Transverse colon (tissue), 4 donors: ENCODE results near the gene MRGPRD. TPM values are rescaled to one million over a fixed set of nuclear protein-coding genes. Genes with fewer than 3 reads are reported as not detected.

ENCODE experiments used
- DNase-seq: peaks from one replicate; pipeline ENCODE4 v3.0.0-alpha.2; 2019
- H3K27ac ChIP-seq, 4 donors: fragments of 200-600 bp; sonication (generic); 2 replicates each; pipeline ENCODE4 v1.5.1; 2016 to 2018; ENCODE audit warnings: inconsistent platforms in 4 of 4
- H3K27me3 ChIP-seq: fragments of 200-600 bp; sonication (generic); 2 replicates; pipeline ENCODE4 v1.5.1; 2017; ENCODE audit warnings: inconsistent platforms
- H3K36me3 ChIP-seq, 4 donors: fragments of 200-600 bp; sonication (generic); 2 replicates each; pipeline ENCODE4 v1.5.1; 2017 to 2019; ENCODE audit warnings: inconsistent platforms in 4 of 4
- H3K4me1 ChIP-seq, 4 donors: fragments of 200-600 bp; sonication (generic); 2 replicates each; pipeline ENCODE4 v1.5.1; 2017 to 2020; ENCODE audit warnings: inconsistent platforms in 4 of 4
- H3K4me3 ChIP-seq, 4 donors: fragments of 200-600 bp; sonication (generic); 1 replicate in 1 of 4; 2 replicates in 3 of 4; pipeline versions ENCODE4 v1.5.1 to v1.6.1; 2017 to 2019; ENCODE audit warnings: inconsistent platforms in 4 of 4
- H3K9me3 ChIP-seq, 2 donors: fragments of 200-600 bp; sonication (generic); 2 replicates each; pipeline ENCODE4 v1.5.1; 2017 to 2019; ENCODE audit warnings: inconsistent platforms in 2 of 2
- EP300 ChIP-seq: sonication (generic); formaldehyde crosslinking; IDR thresholded peaks from one replicate; pipeline ENCODE4 v1.6.1; 2017; ENCODE audit warnings: antibody characterized with exemption, low read depth
- POLR2A ChIP-seq: fragments of 450-650 bp; IDR thresholded peaks from one replicate; pipeline ENCODE4 v1.6.1; 2016; ENCODE audit warnings: antibody characterized with exemption, mild to moderate bottlenecking, moderate library complexity
- POLR2AphosphoS5 ChIP-seq, 3 donors: sonication (generic); formaldehyde crosslinking; IDR thresholded peaks; one replicate each; pipeline ENCODE4 v1.6.1; 2016; ENCODE audit warnings: antibody characterized with exemption in 3 of 3
- WGBS, 2 donors: methylation state at CpG; one replicate each; pipeline ENCODE4 v1.1.5; 2018; ENCODE audit warnings: low coverage in 1 of 2; 5-methylcytosine and 5-hydroxymethylcytosine counted together
- in situ Hi-C, 4 donors: fragments of 200-750 bp; cut with MboI; loops; one replicate each; pipeline versions ENCODE4 v1.15.0 to v1.15.1; 2017; ENCODE audit warnings: low sequenced_read_pairs in 3 of 4, low pct_ligation_motif_present in 1 of 4, low pct_unique_long_range_greater_than_20kb in 1 of 4
- intact Hi-C: fragments of 100-400 bp; cut with DNase I; formaldehyde crosslinking; loops from one replicate; pipeline ENCODE4 v1.15.1; 2023; ENCODE audit warnings: low total_unique reads
- total RNA-seq, 4 donors: library from RNA; depleted of rRNA; stranded (reverse); fragments of >200 nt; gene quantifications; one replicate each; pipeline ENCODE4 v1.1.0, GENCODE V29; 2016
- TF ChIP-seq, protein P1 (sequence below), 5 experiments: fragments of 200-600 bp in 3 of 5; fragments of 450-650 bp in 2 of 5; sonication (generic) in 3 of 5; IDR thresholded peaks; 1 replicate in 2 of 5; 2 replicates in 3 of 5; pipeline ENCODE4 v1.5.1; 2016 to 2017; ENCODE audit warnings: antibody characterized with exemption in 5 of 5, inconsistent platforms in 3 of 5, mild to moderate bottlenecking in 2 of 5, moderate library complexity in 1 of 5

Gene MRGPRD
- total RNA-seq, 4 donors from 2014 or later = not detected

DNA sequence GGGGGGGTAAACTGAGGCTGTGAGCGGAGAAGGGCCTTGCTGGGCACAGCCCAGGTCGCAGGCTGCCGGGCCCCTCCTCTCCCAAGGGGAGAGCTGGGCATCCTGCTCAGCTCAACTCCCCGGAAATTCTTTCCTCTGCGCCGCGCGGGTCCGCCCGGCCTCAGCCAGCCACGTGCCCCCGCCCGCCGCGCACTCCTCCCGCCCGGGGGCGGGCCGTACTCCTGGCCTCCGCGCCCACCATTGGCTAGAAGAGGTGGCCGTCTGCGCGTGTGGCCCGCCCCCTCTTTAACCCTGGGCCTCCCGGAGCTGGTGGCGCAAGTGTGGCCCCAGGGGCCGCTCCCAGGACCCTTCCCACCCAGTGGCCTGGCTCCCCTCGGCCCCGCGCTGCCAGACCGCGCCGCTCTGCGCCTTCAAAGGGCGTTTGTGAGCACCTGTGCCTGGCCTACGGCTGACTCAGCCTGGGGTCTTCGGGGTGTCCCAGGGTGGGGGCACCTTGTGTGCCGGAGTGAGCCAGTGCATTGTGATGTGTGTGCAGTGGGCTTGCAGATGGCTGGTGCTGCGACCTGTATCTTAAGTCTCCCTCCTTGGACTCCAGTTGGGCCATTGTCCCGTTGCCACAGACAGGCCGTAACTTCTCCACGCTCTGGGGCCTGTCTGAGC lies 30.3 kb upstream of the MRGPRD start:
- intact Hi-C loops (loop anchor here (5.0 kb wide), 1 partner anchor 76 kb away; no protein-coding TSS in a partner anchor), in situ Hi-C loops (no loop called here)
- Histone ChIP-seq H3K27ac (peak overlapping the region; percentile 87 to 98 (median 94)), H3K9me3 (no peaks in the 10 kb centered on the region), H3K4me1 (peaks cover 24 to 64% (median 43%) of the 10 kb centered on the region in 4 donors), H3K27me3 (peaks cover 47% of the 10 kb centered on the region), H3K36me3 (no peaks in the 10 kb centered on the region), H3K4me3 (peak overlapping the region; percentile 47 to 66 (median 50))
- 11% methylated on average over 42 of the region's 43 CpGs; no CpG with 5 or more reads in 1 of the 2 donors for WGBS, 2 donors
- peak; percentile 56 to 75 (median 61) for TF ChIP-seq POLR2AphosphoS5 (IDR thresholded peaks at IDR 0.05)
- peak; percentile 43 for TF ChIP-seq POLR2A
- TF ChIP-seq, protein P1, sequence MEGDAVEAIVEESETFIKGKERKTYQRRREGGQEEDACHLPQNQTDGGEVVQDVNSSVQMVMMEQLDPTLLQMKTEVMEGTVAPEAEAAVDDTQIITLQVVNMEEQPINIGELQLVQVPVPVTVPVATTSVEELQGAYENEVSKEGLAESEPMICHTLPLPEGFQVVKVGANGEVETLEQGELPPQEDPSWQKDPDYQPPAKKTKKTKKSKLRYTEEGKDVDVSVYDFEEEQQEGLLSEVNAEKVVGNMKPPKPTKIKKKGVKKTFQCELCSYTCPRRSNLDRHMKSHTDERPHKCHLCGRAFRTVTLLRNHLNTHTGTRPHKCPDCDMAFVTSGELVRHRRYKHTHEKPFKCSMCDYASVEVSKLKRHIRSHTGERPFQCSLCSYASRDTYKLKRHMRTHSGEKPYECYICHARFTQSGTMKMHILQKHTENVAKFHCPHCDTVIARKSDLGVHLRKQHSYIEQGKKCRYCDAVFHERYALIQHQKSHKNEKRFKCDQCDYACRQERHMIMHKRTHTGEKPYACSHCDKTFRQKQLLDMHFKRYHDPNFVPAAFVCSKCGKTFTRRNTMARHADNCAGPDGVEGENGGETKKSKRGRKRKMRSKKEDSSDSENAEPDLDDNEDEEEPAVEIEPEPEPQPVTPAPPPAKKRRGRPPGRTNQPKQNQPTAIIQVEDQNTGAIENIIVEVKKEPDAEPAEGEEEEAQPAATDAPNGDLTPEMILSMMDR (IDR thresholded peaks at IDR 0.05) = no peak
- peak; percentile 78 for DNase-seq

DNA sequence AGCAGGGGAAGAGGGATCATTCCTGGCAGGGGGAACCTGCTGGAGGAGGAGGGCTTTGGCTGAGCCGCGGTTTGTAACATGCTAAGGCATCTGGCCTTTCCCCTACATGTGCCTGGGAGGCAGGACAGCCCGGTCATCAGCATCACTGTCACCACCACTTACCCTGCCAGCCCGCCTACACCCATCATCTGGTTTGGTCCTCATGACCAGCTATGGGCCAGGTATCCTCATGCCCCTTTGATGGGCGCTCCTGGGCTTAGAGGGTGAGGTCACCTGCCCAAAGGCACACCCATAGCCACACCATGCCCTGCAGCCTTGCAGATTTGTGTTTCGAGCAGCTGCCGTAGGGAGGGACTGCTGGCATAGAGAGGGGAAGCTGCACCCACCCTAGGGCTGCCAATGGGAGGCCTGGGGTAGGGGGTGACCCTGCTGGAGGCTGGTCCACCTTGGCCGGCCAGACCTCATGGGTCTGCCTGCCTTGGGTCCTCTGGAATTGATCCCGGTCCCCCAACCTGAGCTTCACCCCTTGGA lies 29.6 kb upstream of the MRGPRD start:
- Histone ChIP-seq H3K4me3 (peak overlapping the region; percentile 34 to 52 (median 48)), H3K27ac (peak overlapping the region; percentile 87 to 98 (median 94)), H3K27me3 (peaks cover 47% of the 10 kb centered on the region), H3K36me3 (no peaks in the 10 kb centered on the region), H3K9me3 (no peaks in the 10 kb centered on the region), H3K4me1 (peaks cover 27 to 68% (median 42%) of the 10 kb centered on the region in 4 donors)
- WGBS, 2 donors = 30% methylated on average over 7 of the region's 9 CpGs; no CpG with 5 or more reads in 1 of the 2 donors
- DNase-seq = no peak
- in situ Hi-C loops (no loop called here), intact Hi-C loops (loop anchor here (5.0 kb wide), 1 partner anchor 77 kb away; no protein-coding TSS in a partner anchor)
- no peak for TF ChIP-seq POLR2AphosphoS5 (IDR thresholded peaks at IDR 0.05)
- no peak for TF ChIP-seq EP300
- TF ChIP-seq POLR2A = no peak
- TF ChIP-seq, protein P1 (IDR thresholded peaks at IDR 0.05) = no peak

DNA sequence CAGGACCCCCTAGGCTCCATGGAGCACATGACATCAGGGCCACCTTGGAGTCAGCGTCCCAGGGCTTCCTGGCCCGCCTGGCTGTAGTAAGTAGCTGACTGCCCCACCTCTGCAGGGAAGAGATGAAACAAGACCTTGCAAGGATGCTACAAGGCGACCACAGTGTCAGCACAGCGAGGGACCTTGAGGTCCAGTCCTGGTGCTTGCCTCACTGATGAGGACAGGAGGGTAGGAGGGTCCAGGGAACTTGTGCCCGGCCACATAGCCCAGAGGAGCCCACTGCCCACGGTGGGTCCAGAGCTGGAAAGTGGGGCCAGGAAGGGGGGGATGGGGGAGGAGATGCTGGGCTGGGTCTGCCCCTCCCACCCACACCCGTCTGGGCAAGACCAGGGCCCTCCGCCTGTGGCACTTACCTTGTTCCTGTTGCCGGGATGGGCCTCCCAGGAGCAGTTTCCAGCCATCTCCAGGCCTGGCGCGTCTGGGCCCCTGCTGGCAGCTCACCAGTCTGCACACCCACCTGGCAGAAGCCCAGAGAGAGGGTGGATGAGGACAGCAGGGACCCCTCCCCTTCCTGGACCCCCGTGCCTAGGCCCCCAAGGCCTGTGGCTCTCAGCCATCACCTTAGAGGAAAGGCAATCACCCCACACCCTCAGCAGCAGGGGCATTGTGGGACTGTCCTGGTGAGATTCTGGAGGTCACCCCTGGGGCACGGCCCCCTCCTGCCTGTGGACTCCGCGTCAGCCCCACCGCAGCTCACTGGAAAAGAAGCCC lies 28.8 kb upstream of the MRGPRD start:
- H3K4me1 ChIP-seq = peaks cover 29 to 67% (median 38%) of the 10 kb centered on the region in 4 donors
- 50% methylated on average over 13 of the region's 16 CpGs; no CpG with 5 or more reads in 1 of the 2 donors for WGBS, 2 donors
- no peaks in the 10 kb centered on the region for H3K9me3 ChIP-seq
- H3K4me3 ChIP-seq = peak overlapping the region in 2 of 4 donors; percentile 47 to 49
- in situ Hi-C loops = no loop called here
- TF ChIP-seq, protein P1 (IDR thresholded peaks at IDR 0.05) = no peak
- TF ChIP-seq EP300 = no peak
- intact Hi-C loops = loop anchor here (5.0 kb wide), 2 partner anchors 78 to 82 kb away; no protein-coding TSS in a partner anchor
- peaks cover 45% of the 10 kb centered on the region for H3K27me3 ChIP-seq
- no peak for DNase-seq
- no peaks in the 10 kb centered on the region for H3K36me3 ChIP-seq
- peak overlapping the region; percentile 87 to 98 (median 94) for H3K27ac ChIP-seq
